Hematopoietic multipotent progenitor cell treated with erythropoietin and hydrocortisone succinate and interleukin-3 and kit ligand, for 4 days (in vitro differentiated cells): ENCODE data around the gene DISP3.
A peak's percentile ranks its signal among the peaks of the same experiment; 100 is the strongest.

Source experiments
- DNase-seq: peaks from one replicate; pipeline ENCODE4 v3.0.0-alpha.2; 2015

DISP3 gene

DNA sequence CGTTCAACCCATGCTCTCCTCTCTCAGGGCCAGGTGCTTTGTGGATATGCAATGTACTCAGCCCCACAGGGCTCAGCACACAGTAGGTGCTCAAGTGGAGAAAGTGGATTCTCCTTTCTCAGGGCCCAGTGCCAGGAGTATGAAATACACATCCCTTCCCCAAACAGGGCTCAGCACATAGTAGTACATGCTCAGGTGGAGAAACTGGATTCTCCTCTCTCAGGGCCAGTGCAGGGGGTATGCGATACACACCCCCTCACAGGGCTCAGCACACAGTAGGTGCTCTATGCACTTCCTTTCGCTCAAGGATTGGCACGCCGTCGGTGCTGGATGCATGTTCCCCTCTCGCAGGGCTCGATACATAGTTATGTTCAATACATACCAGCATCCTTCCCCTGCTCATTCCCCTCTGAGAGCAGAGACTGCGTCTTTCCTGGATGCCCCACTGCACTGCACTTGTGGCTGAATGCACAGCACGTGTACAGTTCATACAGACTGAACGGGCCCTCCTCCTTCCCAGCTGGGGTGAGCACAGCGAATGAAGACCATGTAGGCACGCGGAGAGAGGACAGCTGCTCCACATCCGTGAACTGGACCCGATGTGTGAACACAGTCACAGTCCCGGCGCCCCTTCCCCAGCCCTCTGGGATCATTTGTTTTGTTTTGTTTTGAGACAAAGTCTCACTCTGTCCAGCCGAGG is 16.6 kb upstream of the DISP3 start:
- DNase-seq, result no peak

- no peak for DNase-seq
These were observed 15.8 kb upstream of the DISP3 start for GRCh38 chr1:11463177-11463576.

GRCh38 chr1:11465307-11465706 is 13.6 kb upstream of the DISP3 start:
- DNase-seq, result no peak

GRCh38 chr1:11466416-11466815 is 12.5 kb upstream of the DISP3 start:
- DNase-seq, result no peak

- no peak for DNase-seq
These were observed 10.1 kb upstream of the DISP3 start for GRCh38 chr1:11468878-11469277.

GRCh38 chr1:11470912-11471311 is 8.0 kb upstream of the DISP3 start:
- DNase-seq, result no peak

DNA sequence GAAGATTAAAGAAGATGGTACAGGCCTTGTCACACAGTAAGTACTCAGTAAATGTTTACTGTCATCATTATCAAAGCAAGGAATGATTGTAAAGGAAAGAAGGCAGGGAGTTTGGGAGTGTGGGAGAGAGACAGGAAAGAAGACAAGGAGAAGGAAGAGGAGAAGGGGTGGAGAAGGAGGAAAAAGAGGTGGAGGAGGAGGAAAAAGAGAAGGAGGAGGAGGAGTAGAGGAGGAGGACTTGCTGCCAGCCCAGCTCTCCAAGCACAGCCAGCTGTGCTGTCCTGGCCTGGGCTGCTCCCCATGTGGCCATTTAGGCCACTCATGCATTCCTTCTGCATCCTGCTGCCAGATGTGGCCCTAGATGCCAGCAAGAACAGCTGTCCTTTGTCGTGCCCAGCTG is 7.5 kb upstream of the DISP3 start:
- no peak for DNase-seq

GRCh38 chr1:11472284-11472683 is 6.7 kb upstream of the DISP3 start:
- DNase-seq, result no peak

- no peak for DNase-seq
These were observed 6.2 kb upstream of the DISP3 start for GRCh38 chr1:11472741-11473140.

GRCh38 chr1:11473491-11474034 is 5.4 kb upstream of the DISP3 start:
- peak; percentile 69 for DNase-seq

DNA sequence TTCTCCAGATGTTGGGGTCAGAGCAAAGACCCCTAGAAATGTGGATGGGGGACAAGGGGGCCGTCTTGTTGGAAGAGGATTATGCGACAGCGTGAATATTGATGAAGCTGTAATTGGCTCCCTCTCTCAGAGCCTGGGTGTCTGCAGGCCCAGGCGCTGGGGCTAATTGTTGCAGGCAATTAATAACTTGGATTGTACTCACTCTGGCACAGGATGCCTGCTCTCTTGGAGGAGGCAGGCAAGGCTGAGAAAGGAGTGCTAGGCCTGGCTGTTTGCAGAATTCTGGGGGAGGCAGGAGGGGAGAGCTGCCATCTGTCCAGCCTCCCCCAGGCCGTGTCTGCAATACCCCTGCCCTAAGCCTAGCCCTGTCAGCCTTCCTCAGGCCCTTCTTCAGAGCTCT is 4.1 kb upstream of the DISP3 start:
- DNase-seq, result no peak

DNA sequence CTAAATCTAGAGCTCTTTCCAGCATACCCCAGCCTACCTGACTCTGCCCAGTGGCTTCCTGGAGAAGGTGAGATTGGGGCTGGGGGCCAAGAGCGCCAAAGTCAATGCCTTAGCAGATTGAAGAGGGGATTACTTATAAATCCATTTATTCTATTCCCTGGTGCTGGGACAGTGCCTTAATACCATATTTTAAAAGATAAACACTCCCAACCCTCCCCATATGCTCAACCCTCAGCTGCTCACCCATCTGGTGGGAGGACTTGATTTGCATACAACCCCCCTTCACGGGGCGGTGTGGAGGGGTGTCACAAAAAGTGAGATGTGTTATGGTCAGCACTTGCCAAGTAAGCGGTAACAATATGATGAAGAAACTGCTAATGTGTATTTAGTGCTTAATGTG is 3.2 kb upstream of the DISP3 start:
- DNase-seq, result no peak

DNA sequence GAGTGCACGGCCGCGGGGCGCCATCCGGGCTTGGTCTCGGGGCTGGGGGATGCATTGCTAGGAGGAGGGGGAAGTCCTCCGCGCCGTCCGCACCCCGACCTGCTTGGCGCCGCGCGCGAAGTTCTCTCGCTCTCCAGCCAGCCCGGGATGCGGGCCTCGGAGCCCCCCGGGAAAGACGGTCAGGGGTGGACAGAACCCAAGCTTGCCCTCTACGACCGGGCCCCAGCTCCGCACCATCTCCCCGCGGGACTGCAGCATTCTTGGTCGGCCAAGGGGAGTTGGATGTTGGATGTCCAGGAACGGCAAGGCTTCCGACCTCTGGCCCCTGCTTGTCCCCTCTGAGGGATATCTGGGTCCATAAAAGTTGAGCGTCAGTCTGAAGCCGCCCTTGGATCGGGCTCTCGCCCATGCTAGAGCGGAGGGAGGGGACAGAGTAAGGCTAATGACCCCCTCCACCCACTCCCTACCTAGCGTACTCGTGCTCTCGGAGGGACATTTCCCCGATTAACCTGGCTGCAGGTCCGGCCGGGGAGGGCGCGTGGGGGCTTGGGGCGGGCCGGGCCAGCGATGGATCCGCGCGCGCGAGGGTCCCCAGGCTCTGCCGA is 522 bp downstream of the DISP3 start:
- peak; percentile 5 for DNase-seq

GRCh38 chr1:11481019-11481418 is 2.1 kb downstream of the DISP3 start:
- peak; percentile 8 for DNase-seq

DNA sequence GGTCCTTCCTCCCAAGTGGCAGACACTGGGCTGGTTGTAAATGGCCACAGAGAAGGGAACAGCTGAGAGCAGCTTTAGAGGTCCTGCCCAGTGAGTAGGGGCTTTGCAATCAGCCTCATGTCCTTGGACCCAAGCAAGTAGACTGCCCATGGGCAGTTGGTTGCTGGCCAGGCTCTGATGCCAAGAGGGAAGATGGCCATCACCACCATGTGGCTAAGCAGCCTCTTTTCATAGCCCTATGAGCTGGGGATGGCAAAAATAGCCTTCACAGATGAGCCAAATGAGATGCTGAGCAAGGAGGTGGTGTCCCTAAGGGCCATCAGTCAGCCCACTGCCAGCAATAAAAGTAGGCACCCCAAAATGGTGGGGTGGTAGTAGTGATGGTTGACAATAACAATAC is 3.2 kb downstream of the DISP3 start:
- no peak for DNase-seq

GRCh38 chr1:11482701-11483479 is 3.9 kb downstream of the DISP3 start:
- DNase-seq, result no peak

- DNase-seq, result no peak
These were observed 4.8 kb downstream of the DISP3 start for GRCh38 chr1:11483581-11484320.

DNA sequence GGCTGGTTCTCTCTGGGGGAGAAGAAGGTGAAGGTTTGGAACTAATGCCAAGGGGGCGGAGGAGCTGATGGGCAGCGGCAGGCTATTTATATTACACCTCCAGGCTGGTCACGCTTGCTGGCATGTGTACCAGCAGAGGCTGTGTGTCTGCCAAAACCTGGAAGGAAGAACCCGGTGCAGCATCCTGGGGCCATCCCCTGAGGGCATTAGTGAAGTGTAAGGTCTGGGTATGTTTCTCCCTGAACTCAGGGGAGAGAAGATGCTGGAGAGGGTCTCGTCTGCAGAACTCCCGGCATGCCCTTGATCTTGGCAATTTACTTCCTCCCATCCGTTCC is 5.3 kb downstream of the DISP3 start:
- DNase-seq, result no peak

DNA sequence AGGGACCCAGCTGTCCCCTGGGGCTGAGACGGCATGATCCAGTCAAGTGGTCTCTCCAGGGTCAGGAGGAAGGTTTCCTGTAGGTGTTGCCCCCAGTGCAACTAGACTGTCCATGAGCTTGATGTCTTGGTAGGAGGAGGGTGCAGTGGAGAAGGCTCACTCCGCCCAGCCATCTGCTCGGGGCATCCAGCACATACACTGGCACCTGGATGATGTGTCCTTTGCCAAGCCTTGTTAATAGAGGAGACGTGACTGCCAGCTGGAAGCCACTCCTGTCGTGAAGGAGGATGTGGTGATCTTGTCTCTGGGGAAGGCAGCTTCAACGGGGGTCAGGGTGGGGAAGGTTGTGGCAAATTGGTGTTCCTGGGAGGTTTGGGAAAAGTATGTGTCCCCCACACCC is 6.2 kb downstream of the DISP3 start:
- no peak for DNase-seq

GRCh38 chr1:11486231-11487009 is 7.5 kb downstream of the DISP3 start:
- DNase-seq, result no peak

DNA sequence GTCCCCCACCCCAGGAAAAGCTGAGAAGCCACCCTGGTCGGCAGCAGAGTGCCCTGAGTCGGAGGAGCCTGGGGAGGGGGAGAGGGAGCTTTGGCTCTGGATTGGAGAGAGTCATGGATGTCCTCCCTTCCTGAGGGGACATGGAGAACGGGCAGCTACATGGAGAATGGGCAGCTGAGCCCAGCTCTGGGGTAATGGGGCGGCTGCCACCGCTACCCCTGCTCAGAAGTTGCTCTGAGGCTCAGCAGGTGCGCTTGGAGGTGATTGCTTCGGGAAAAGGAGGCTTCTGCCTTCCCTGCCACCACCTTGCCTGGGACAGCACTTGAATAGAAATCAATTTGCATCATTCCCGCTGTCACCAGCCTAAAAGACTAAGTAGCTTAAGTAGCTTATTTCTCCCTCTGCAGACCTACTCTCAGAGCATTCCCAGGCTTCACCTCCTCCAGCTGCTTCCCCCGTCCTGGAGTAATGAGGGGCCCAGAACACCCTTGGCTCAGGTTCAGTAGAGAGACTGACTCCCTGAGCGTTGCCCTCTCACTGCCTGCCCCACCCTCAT is 8.3 kb downstream of the DISP3 start:
- DNase-seq, result no peak

GRCh38 chr1:11488201-11488770 is 9.3 kb downstream of the DISP3 start:
- no peak for DNase-seq
